ENCODE data around the gene VSIG10L. TPM values are rescaled to one million over a fixed set of nuclear protein-coding genes. Genes with fewer than 3 reads are reported as not detected.

Gene VSIG10L
- total and polyA plus RNA-seq, 2 experiments from 2014 or later = 0.61 to 1.7 TPM

DNA sequence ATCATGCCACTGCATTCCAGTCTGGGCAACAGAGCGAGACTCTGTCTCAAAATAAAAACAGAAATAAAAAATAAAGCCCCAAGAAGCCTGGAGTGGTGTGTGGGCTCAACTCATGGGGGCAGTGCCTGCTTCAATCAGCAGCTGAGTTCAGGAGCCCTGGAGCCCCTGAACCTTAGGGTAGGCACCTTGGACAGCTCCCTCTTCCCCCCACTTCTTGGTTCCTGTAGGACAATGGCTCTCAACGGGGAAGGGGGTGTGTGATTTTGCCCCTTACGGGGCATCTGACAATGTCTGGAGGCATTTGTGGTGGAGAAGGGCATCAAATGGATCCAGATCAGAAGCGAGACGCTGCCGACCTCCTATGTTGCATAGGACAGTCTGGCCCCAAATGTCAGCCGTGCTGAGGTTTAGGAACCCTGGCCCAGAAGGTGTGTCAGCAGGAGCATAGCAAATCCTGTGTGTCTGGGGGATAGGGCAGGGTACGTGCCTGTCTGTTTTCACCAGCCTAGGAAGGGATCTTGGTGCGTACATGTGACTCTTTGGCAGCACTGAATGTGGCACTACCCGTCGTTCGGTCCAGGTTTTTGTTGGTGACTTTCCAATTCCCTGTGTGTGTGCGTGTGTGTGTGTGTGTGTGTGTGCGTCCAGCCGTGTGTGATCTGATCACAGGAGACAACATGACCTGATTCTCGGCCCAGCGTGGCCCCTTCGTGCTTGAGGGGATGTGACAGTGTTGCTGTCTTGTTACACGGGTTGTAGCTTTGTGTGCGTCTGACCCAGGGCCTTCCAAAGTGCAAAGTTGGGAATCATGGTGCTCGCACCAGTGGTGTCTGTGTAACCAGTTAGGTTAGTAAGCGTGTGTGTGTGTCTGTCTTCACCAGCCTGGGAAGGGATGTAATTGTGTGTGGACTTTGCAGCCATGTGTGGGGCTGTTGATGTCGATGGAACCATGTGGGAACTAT lies 23.0 kb downstream of the VSIG10L start:
- Histone ChIP-seq H3K27ac (no peak overlapping the region), H3K36me3 (ENCODE audit: low read depth) (no peaks in the 10 kb centered on the region), H3K4me1 (ENCODE audit: insufficient read depth) (no peaks in the 10 kb centered on the region), H3K4me3 (no peak overlapping the region), H3K4me2 (ENCODE audit: unreplicated experiment) (no peak overlapping the region), H2AFZ (no peak overlapping the region), H3K27me3 (replicated peaks; ENCODE audit: insufficient read depth) (no peaks in the 10 kb centered on the region), H3K9me3 (ENCODE audit: low read depth) (no peaks in the 10 kb centered on the region), H3K9me2 (ENCODE audit: insufficient read depth) (no peaks in the 10 kb centered on the region), H3F3A (ENCODE audit: insufficient read depth) (no peaks in the 10 kb centered on the region), H4K20me1 (ENCODE audit: insufficient read depth) (no peaks in the 10 kb centered on the region), H3K9ac (no peak overlapping the region), H3K79me2 (ENCODE audit: insufficient read depth) (no peaks in the 10 kb centered on the region)
- in situ Hi-C loops (cut with MboI) = no loop called here
- no peak for DNase-seq
- no peak for TF ChIP-seq EZH2phosphoT487 (IDR thresholded peaks at IDR 0.05; ENCODE audit: insufficient read depth, low read depth)
- no peak for TF ChIP-seq EZH2 (IDR thresholded peaks at IDR 0.05; ENCODE audit: insufficient read depth, poor library complexity, severe bottlenecking)
- WGBS, 2 experiments (ENCODE audit: low coverage in 1 of 2, low lambda C conversion rate in 2 of 2, missing lambda C conversion rate in 2 of 2) = 47 to 51% methylated on average over 23 of the region's 23 CpGs

- in situ Hi-C loops (cut with MboI) = no loop called here
- H3K9me2 ChIP-seq (ENCODE audit: insufficient read depth) = no peaks in the 10 kb centered on the region
- H3K9me3 ChIP-seq (ENCODE audit: low read depth) = no peaks in the 10 kb centered on the region
- TF ChIP-seq EZH2phosphoT487 (IDR thresholded peaks at IDR 0.05; ENCODE audit: insufficient read depth, low read depth) (no peak), EZH2 (IDR thresholded peaks at IDR 0.05; ENCODE audit: insufficient read depth, poor library complexity, severe bottlenecking) (no peak)
- H3K27ac ChIP-seq = no peak overlapping the region
- H3K27me3 ChIP-seq (replicated peaks; ENCODE audit: insufficient read depth) = no peaks in the 10 kb centered on the region
- DNase-seq = no peak
- no peaks in the 10 kb centered on the region for H3K36me3 ChIP-seq (ENCODE audit: low read depth)
- H3K4me1 ChIP-seq (ENCODE audit: insufficient read depth) = no peaks in the 10 kb centered on the region
- no peak overlapping the region for H3K4me2 ChIP-seq (ENCODE audit: unreplicated experiment)
- no peaks in the 10 kb centered on the region for H3K79me2 ChIP-seq (ENCODE audit: insufficient read depth)
- H3K9ac ChIP-seq = no peak overlapping the region
- H2AFZ ChIP-seq = no peak overlapping the region
- no peaks in the 10 kb centered on the region for H4K20me1 ChIP-seq (ENCODE audit: insufficient read depth)
- H3F3A ChIP-seq (ENCODE audit: insufficient read depth) = no peaks in the 10 kb centered on the region
- no peak overlapping the region for H3K4me3 ChIP-seq
- 14 to 19% methylated on average over 1 of the region's 1 CpG for WGBS, 2 experiments (ENCODE audit: low coverage in 1 of 2, low lambda C conversion rate in 2 of 2, missing lambda C conversion rate in 2 of 2)
These were observed 24.0 kb downstream of the VSIG10L start for GRCh38 chr19:51317968-51318367.

GRCh38 chr19:51317376-51317775 lies 24.6 kb downstream of the VSIG10L start:
- no peaks in the 10 kb centered on the region for H3K4me1 ChIP-seq (ENCODE audit: insufficient read depth)
- no peak overlapping the region for H3K9ac ChIP-seq
- no peak overlapping the region for H3K4me2 ChIP-seq (ENCODE audit: unreplicated experiment)
- H3K9me3 ChIP-seq (ENCODE audit: low read depth) = no peaks in the 10 kb centered on the region
- no peaks in the 10 kb centered on the region for H3K27me3 ChIP-seq (replicated peaks; ENCODE audit: insufficient read depth)
- no peaks in the 10 kb centered on the region for H4K20me1 ChIP-seq (ENCODE audit: insufficient read depth)
- 56 to 63% methylated on average over 3 of the region's 3 CpGs for WGBS, 2 experiments (ENCODE audit: low coverage in 1 of 2, low lambda C conversion rate in 2 of 2, missing lambda C conversion rate in 2 of 2)
- H3K36me3 ChIP-seq (ENCODE audit: low read depth) = no peaks in the 10 kb centered on the region
- no peak for DNase-seq
- H3K9me2 ChIP-seq (ENCODE audit: insufficient read depth) = no peaks in the 10 kb centered on the region
- no peaks in the 10 kb centered on the region for H3F3A ChIP-seq (ENCODE audit: insufficient read depth)
- H3K27ac ChIP-seq = no peak overlapping the region
- no peak for TF ChIP-seq EZH2phosphoT487 (IDR thresholded peaks at IDR 0.05; ENCODE audit: insufficient read depth, low read depth)
- no peak for TF ChIP-seq EZH2 (IDR thresholded peaks at IDR 0.05; ENCODE audit: insufficient read depth, poor library complexity, severe bottlenecking)
- no peaks in the 10 kb centered on the region for H3K79me2 ChIP-seq (ENCODE audit: insufficient read depth)
- in situ Hi-C loops (cut with MboI) = no loop called here
- H2AFZ ChIP-seq = no peak overlapping the region
- no peak overlapping the region for H3K4me3 ChIP-seq

DNA sequence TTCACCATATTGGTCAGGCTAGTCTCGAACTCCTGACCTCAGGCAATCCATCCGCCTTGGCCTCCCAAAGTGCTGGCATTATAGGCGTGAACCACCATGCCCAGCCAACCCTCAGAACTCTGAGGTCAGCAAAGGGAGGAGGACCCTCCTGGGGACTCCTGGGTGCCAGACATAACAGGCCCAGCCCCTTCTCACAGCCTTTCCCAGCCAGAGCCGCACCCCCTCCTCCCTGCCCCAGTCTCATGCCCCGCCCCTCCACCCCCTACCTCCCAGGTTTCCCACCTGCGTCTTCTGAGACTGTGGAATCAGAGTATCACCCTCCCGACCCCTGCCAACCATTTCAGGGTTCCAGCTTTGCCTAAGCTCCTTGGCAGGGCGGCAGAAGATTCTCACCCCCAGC lies 25.3 kb downstream of the VSIG10L start:
- H3K4me2 ChIP-seq (ENCODE audit: unreplicated experiment) = no peak overlapping the region
- no peaks in the 10 kb centered on the region for H3K36me3 ChIP-seq (ENCODE audit: low read depth)
- no peaks in the 10 kb centered on the region for H3K27me3 ChIP-seq (replicated peaks; ENCODE audit: insufficient read depth)
- no peaks in the 10 kb centered on the region for H4K20me1 ChIP-seq (ENCODE audit: insufficient read depth)
- no peak overlapping the region for H3K27ac ChIP-seq
- H3K9me2 ChIP-seq (ENCODE audit: insufficient read depth) = no peaks in the 10 kb centered on the region
- in situ Hi-C loops (cut with MboI) = no loop called here
- 26 to 30% methylated on average over 4 to 8 of the region's 8 CpGs for WGBS, 2 experiments (ENCODE audit: low coverage in 1 of 2, low lambda C conversion rate in 2 of 2, missing lambda C conversion rate in 2 of 2)
- H3K4me1 ChIP-seq (ENCODE audit: insufficient read depth) = no peaks in the 10 kb centered on the region
- no peak for DNase-seq
- TF ChIP-seq EZH2 (IDR thresholded peaks at IDR 0.05; ENCODE audit: insufficient read depth, poor library complexity, severe bottlenecking) = no peak
- no peak for TF ChIP-seq EZH2phosphoT487 (IDR thresholded peaks at IDR 0.05; ENCODE audit: insufficient read depth, low read depth)
- H3K9ac ChIP-seq = no peak overlapping the region
- H3K79me2 ChIP-seq (ENCODE audit: insufficient read depth) = no peaks in the 10 kb centered on the region
- H3K4me3 ChIP-seq = no peak overlapping the region
- no peaks in the 10 kb centered on the region for H3F3A ChIP-seq (ENCODE audit: insufficient read depth)
- H3K9me3 ChIP-seq (ENCODE audit: low read depth) = no peaks in the 10 kb centered on the region
- no peak overlapping the region for H2AFZ ChIP-seq
